GM21825 (cell line): ENCODE measurements around the gene SORL1.

Source experiments
- ATAC-seq: cut with Tn5 transposase; IDR thresholded peaks from one replicate; pipeline ENCODE4 v1.9.1; 2021; ENCODE audit warnings: mild to moderate bottlenecking, moderate library complexity; ENCODE audit not compliant: unreplicated experiment

Gene SORL1

DNA sequence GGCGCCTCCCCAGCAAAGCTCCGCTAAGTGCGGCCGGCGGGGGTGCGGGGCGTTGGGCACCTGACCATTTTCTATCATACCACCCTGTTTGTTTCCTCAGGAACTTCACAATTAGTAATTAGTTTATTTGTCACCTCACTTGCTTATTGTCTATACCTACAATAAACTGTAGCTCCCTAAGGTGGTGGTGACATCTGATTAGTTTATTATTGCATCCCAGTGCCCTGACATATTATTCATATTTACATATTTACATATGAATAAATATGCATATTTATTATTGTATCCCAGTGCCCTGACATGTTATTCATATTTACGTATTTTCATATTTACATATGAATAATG is 24.7 kb upstream of the SORL1 start:
- ATAC-seq, result no peak

DNA sequence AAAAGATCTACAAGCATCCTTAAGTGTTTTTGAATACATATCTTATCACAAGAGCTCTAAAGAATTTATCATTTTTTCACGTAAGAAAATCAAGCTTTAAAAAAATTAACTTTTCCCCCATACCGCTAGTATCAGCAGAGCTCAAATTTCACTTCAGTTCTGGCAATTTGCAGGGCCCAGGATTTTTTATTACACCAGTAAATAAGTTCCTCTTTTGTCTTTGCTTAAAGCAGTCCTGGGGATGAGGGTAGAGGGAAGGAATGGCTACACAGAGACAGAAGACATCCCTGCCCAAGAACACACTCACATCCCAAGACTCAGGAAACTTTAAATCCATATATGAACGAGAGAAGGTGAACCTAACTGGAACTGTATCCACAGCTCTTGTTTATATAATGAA is 22.6 kb upstream of the SORL1 start:
- no peak for ATAC-seq

DNA sequence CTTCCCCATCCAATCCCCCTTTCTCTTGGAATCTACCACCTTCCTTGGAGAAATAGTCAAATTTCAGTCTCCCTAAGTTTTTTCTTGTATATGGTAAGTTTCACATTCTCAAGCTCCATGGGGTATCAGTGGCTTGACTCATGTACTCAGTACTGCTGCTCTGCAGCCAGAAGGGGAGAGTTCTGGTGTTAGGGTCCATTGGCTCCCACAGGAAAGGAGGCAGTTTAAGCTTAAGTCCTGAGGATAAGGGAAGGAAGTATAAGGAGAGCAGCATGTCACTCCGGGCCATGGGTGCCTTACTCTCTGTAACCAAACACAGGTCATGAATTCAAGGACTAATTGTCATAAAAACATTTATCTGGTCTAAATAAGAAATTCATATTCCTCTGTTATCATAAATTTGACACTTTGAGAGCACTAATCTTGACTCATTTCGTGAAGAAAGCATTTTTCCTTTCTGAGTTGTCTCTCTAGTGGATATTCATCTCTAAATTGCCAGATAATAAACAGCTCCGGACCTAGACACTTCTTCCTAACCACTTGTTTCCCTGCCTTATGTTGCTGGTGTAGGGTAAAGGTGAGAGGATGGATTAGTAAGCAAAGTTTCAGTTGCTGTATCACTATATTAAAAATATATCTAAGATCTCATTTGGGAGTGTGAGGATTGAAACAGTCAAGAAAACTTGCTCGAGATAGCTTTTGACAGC is 20.1 kb upstream of the SORL1 start:
- no peak for ATAC-seq

DNA sequence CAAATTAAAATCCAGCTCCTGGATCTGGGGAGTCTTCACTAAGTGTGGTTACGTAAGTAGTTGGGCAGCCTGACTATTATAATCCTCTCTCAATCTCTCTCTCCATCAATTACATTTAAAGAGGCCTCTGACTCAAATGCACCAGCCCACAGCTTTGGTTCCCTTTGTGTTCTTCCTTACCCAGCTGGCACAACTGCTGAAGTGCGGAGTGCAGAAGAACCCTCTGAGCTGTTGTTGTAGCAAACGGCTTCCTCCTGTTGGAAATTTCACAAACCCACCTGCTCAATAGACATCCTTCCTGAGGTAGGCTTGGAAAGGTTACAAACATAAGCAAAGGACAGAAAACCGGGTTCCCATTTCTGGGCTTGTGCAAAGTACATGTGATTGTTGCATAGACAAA is 17.0 kb upstream of the SORL1 start:
- ATAC-seq, result no peak

DNA sequence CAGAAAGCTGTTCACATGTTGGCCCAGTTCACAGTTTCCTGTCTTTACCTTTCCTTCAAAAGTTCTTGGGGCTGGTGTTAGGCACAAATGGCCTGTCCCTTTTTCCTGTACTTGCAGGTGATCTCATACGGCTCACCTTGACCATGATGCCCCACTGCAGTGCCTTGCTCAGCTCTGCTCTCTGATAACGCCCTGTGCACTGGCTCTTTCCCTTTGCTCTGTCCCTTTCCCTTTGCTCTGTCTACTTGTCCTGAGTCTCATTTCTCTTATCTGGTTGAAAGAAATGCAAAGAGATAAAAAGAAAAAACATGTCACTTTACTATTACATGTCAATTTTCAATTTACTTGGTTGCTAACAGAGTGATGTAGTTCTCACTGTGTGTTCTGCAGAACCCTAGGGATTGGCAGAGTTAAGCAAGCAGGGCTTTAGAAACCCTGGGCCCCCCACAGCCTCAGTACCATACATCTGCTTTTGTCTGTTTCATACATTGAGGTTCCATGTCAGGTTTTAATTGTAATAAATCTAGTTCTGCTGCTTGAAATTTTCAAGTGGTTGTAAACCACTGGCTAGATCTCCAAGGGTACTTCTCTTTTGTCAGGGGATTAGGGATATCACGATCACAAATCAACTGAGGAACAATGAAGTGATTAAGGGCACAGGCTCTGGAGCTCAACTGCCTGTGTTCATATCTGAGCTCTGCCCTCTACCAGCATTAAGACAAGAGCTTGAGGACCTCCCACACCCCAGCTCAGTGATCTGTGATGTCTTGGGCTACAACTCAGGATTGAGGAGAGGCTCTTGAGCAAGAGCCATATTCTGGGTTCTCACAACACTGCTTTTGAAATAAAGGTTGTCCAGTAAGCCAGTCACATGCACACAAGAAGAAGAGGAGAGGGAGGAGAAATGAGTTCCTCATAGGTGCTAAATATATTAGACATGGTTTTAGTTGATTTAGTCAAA is 16.3 kb upstream of the SORL1 start:
- no peak for ATAC-seq

DNA sequence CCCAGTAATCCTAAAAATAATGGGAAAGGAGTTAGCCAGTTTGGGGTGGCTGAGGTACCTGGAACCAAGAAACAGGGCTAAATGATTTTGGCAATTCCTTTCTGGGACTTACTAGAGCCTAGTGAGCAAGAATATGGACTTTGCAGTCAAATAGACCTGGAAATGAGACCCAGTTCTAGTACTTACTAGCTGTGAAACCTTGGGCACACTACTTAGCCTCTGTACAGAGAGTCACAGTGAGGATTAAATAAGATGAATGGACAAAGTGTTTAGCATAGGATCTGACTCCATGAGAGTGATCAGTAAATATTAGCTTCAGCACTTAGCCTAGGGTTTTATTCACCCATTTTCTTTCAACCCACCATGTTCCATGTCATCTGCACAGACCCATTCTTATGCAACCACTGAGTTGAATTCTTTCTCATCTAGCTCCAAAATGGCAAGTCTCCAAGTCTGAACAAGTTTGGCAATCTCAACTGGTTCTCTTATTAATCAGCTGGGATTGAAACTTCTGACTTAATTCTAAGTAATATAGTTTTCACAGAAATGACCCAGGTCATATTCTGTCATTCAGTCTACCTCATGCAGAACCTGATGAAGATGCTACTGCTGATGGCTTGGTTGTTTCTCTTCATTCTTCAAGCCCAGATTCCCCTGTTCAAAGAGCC is 15.0 kb upstream of the SORL1 start:
- ATAC-seq, result no peak

DNA sequence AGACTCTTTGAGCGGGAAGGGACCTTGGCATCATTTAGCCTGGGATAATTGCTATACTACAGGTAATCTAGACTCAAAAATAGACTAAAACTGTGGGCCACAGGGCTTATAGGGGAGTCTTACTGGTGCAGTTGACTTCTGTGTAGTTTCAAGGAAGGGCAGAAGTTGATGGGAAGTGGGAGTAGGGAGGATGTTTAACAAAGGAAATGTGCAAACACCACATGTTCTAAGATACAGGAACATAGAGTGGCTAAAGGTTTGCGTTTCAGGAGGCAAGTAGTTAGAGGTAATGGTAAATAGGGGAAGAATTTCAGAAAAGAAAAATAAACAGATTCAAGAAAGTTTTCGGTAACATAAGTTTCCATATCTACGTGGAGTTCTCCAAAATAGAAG is 14.4 kb upstream of the SORL1 start:
- ATAC-seq, result no peak

DNA sequence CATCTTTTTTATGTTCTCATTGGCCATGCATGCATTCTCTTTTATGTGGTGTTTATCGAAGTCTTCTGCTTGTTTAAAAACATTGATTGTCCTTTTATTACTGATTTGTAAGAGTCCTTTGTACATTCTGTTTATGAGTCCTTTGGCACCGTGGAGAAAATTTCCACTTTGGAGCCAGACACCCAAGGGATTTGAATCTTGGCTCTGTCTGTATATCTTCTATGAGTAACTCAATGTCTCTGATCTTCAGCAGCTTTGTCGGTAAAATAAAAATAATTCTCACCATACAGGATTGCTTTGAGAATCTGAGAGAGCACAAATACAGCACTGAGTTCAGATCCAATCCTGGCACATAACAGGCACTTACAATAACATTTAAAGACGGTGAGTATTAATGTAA is 12.8 kb upstream of the SORL1 start:
- no peak for ATAC-seq

DNA sequence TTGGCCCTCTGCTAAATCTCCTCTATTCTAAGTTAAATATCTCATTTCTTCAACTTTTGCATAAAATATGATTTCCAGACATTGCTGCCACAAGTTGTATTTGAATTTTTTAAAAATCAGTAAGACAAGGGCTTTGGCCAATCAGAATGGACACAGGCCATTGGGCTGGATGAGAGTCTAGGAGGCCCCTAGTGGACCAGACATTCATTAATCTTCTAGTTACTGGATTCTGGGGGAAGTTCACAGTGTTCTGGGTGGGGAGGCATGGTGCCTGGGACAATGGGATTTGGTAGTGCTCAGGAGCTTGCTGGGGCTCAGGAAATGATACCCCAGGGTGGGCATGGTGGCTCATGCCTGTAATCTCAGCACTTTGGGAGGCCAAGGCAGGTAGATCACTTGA is 12.4 kb upstream of the SORL1 start:
- ATAC-seq, result no peak

DNA sequence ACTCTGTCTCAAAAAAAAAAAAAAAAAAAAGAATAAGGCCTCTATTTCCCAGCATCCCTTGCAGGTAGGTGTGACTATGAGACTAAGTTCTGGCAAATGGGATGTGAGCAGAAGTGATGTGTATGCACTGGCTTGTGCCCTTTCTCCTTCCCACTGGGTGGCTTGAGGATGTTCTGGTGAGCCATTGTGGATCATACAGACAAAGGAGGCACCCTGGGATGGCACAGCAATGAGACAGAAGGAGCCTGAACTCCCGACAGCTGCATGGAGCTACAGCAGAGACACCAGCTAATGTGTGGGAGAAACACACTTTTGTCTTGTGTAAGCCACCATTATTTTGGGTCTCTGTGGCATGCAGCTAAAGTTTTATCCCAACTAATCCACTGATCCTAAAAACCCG is 10.6 kb upstream of the SORL1 start:
- ATAC-seq, result no peak

DNA sequence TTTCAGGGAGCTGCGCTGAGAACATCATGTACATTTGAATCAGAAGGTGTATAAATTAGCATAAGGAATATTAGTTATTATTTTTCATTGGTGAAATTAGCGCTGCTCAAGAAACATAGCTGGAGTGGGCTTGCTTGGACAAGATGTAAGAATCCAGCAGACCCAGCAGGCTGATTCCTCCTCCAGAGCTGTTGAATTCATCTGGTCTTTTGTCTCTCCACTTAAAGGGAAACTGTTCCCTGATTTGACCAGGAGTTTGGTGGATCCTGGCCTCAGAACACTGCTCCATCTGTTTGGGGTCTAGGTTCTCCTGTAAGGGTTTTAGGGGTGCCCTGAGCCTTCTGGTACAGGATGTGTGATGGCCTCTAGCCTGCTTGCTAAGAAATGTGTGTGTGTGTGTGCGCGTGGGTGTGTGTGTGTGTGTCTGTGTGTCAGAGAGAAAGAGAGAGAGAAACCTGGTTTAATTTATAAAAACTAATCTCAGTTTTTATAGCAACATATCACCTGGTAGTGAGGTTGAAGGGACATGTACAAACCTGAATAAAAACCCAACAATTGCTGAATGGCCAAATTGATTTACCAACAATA is 8.3 kb upstream of the SORL1 start:
- ATAC-seq, result no peak

DNA sequence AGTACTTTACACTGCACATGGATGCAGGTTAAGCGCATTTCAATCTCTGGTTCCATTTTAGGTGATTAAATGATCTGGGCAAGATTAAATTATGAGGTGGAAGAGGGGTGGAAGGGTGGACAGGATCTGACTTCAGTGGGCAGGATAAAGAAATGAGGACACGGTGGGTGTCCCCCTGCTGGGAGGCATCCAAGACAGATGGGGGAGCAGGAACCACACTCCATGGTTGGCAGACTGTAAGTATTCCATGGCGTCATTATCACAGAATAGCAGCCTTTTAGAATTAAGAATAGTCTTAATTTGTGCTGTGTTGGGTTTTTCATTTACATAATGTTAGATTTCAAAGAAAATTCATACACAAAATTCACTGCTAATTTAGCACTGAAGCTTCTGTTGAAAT is 7.6 kb upstream of the SORL1 start:
- no peak for ATAC-seq

DNA sequence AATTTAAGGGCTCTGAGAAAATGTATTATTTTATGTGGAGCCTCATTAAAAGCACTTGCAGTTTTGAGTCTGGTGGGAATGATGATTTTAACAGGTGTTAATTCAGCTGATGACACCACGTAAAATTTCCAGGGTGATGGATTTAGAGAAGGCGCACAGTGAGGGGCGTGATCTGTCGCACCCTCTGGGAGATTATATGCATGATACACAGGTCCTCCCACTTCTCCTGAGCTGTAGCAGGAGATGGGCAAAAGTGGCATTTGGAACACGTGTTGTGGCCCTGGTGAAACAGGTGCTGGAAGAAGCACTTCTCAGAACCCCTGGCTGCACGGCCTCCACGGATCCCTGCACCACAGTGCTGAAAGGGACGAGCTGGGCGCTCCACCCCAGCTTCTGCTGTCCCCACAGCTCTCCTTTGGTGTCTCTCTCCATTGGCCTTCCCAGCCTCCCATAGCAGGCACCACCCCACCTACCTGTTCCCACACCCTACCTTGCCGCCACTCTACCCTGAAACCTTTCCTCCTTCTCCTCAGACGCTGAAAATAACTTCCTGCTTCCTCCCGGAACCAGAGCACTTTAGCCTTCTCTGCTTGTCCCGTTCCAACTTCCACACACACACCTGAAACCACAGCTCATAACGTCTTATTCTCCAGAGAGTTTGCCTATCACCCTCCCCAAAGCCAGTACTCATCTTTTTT is 6.9 kb upstream of the SORL1 start:
- no peak for ATAC-seq

DNA sequence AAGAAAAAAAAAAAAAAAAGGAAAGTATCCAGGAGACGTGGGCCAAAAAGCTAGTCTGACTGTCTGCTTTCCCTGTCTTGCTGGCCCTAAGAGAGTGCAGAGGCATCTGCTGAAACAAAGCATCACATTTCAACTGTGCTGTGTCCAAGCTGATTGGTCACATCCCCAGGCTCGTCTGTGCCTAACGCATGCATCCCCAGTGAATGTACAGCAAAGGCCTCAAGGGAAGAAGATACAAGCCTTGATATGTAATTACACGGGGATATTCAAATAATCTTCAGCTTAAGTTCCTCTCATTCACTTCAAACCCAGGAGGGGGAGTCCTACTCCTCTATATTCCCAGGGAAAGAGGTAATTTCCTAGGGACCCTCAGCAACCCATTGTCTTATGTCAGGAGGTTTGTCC is 5.4 kb upstream of the SORL1 start:
- ATAC-seq, result no peak

DNA sequence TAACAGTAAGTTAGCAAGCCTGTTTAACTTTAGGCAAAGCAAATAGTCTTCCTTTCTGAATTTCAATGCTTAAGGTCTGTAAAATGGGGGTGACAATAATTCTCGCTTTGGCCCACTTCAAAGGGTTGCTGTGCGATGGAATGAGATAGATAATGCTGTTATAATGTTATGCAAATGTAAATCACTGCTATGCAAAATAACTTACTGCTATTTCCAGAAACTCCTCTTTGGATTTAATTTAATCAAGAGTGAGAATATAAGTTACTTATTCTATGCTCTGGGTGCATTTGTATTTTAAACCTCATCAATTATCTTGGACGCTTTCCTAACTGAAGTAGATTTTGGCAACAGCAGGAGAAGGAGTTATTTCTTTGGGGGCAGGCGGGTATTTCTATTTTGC is 4.1 kb upstream of the SORL1 start:
- ATAC-seq, result no peak

DNA sequence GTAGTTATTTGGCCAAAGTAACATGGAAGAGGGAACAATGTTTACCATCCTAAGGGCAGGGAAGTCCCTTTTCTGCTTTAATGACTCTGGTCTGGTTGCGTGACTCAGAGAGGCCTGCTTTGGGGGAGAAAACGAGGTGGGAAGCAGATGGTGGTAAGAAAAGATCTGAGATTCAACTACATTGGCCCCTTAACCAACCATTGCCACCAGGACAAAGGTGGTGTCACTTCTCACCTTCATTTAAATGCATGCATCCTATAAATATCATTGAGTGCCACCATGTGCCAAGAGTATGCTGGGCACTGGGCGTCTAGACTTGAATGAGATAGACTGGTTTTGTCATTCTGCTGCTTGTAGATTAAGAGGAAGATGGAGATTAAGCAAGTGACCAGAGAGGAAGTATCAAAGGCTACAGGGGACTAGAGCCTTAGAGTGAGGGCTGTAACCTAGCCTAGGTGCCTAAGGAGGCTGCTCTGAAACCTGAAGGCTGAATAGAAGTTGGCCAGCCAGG is 3.6 kb upstream of the SORL1 start:
- ATAC-seq, result no peak

DNA sequence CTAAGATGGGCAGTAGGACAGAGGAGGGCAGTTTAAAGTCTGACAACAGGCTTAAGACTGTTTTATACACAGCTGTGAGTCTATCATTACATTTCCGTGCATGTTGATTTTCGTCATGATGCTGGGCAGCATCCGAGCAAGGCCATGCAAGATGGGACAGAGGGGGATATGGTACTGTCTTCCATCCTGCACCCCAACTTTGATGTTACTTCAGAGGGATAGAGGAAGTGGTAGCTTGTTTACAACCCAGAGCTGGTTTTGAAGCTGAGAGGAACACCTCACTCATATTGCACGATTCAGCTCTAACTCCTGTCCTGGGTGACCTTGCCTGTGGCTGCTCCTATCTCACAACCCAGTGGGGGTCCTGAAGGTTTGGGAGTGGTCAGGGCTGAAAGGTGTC is 3.0 kb upstream of the SORL1 start:
- ATAC-seq, result no peak

DNA sequence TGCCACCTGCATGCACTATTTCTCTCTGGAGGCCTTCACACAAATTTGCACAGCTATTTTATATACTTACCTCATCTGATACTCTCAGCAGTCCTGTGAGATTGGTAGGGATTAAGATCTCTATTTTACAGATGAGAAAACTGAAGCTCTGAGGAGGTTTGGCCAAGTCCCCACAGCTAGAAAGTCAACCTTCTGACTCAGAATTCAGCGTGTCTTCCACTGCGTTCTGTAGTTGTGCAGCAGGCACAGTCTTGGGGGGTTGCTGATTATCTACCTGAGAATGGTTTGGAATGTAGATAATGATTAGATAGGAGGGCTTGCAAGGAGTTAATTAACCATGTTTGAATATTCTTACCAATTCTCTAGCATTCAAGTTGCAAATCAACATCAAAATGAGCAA is 2.5 kb upstream of the SORL1 start:
- no peak for ATAC-seq

DNA sequence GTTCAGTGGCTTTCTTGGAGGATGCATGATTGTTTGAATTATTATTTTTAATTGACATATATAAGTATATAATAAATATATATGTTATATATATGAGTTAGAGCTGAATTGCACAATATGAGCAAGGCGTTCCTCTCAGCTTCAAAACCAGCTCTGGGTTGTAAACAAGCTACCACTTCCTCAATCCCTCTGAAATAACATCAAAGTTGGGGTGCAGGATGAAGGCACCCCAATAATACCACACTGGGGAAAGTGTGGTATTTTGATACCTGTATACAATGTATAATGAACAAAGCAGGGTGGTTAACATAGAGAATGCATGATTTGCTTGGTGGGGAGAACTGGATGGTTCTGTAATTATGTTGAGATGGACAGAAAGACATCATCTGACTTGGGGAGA is 1.7 kb upstream of the SORL1 start:
- no peak for ATAC-seq

DNA sequence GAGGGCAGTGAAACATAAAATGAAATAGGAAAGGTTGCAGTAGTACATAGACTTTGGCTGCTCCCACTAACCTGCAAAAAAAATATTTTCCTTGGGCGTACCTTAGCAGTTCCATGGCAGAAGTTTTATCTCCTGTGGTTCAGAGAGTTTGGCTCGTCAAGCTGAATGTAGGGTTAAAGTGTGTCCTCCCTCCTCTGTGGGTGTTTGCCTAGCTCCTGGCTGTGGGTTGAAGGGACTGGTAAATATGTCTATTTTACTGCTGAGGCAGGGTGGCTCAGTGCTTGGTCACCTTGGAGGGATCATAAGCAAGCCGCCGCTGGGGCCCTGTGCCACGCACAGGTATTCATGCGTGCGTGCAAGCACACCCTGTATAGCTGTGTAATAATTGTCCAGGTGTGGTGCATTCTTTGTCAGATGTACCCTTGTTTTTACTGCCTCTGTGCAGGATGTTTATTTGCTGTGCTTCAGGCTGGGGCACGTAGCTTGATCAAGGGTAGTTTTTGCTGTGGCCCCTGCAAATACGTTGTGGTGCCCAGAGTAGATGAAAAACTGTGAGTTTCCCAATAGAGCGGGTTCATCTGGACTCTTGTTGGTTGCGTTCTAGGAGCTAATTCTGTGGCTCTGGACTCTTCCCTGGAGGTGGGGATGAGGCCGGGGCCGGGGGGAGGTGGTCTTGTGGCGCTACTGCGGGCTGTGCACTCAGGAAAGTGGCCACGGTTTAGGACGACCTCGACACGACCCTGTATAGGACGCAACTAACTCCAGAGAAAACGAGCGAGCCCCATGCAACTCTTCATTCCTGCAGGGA is 732 bp upstream of the SORL1 start:
- ATAC-seq, result no peak
